Tibial nerve (tissue), 3 donors: ENCODE measurements around the gene ZNF423.

Experiments
- CTCF ChIP-seq, 5 experiments: fragments of 200-600 bp in 3 of 5; fragments of 450-650 bp in 2 of 5; sonication (generic) in 3 of 5; IDR thresholded peaks; one replicate each; pipeline ENCODE4 v1.5.1; 2016 to 2019; ENCODE audit warnings: antibody characterized with exemption in 5 of 5, mild to moderate bottlenecking in 3 of 5, moderate library complexity in 2 of 5
- POLR2A ChIP-seq, 2 donors: fragments of 450-650 bp; IDR thresholded peaks; one replicate each; pipeline ENCODE4 v1.6.1; 2017; ENCODE audit warnings: antibody characterized with exemption in 2 of 2, mild to moderate bottlenecking in 2 of 2, moderate library complexity in 2 of 2

DNA sequence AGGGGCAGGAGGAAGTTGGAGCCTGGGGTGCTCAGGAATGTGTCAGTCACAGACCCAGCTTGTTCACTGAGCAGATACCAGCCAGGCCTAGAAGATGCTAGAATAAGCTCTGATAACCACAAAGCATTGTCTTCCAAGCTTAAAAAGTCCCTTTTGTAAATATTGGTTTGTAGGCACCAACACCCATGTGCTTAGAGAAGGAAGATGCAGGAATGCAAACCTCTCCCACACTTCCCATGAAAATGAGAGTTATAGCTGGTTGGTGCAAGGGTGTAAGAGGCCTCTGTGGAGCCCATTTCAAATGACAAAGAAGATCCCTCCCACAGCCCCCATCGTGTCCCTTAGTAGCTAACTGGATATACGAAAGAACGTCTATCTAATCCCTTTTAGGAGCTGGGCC, 272.0 kb downstream of the ZNF423 start:
- TF ChIP-seq CTCF (IDR thresholded peaks at IDR 0.05) (no peak), POLR2A (IDR thresholded peaks at IDR 0.05) (no peak)
